Measurements from ENCODE around the gene CNKSR3. TPM values are rescaled to one million over a fixed set of nuclear protein-coding genes. Genes with fewer than 3 reads are reported as not detected.

Gene CNKSR3
- total and polyA plus RNA-seq, 2 of the 8 experiments (the other 6 are each of a cell fraction or from before 2014, with no cell fraction given) = 1.2 to 6.2 TPM

- Histone ChIP-seq H3K79me1 (ENCODE audit: low read depth, low read length) (no peaks in the 10 kb centered on the region), H2AFZ (ENCODE audit: low read length) (no peak overlapping the region), H3K27me3 (replicated peaks in 1 of 4; ENCODE audit: control insufficient read depth in 3 of 4, extremely low read depth in 1 of 4, insufficient read depth in 3 of 4, low read length in 3 of 4) (no peaks in the 10 kb centered on the region), H3K36me3 (ENCODE audit: control insufficient read depth in 2 of 4, insufficient read depth in 4 of 4, low read length in 3 of 4) (no peaks in the 10 kb centered on the region), H2BK120ac (replicated peaks; ENCODE audit: low read depth, low read length) (no peak overlapping the region), H4K91ac (replicated peaks; ENCODE audit: insufficient read length, low read length) (no peak overlapping the region), H3K9ac (replicated peaks in 1 of 4; ENCODE audit: extremely low read depth in 1 of 4, low read depth in 3 of 4, low read length in 3 of 4) (no peak overlapping the region), H3K4me1 (replicated peaks in 1 of 4; ENCODE audit: control insufficient read depth in 3 of 4, insufficient read depth in 4 of 4, low read length in 3 of 4) (peaks cover 0 to 4% (median 1%) of the 10 kb centered on the region in 4 experiments; a peak in 2 of 7 replicates), H2AK5ac (ENCODE audit: low read depth, low read length) (no peak overlapping the region), H2BK12ac (ENCODE audit: low read depth, low read length) (no peak overlapping the region), H3K4ac (replicated peaks; ENCODE audit: insufficient read length, low read depth, low read length) (no peak overlapping the region), H3K9me3 (ENCODE audit: insufficient read depth in 2 of 2, low read depth in 1 of 2, low read length in 1 of 2) (no peaks in the 10 kb centered on the region), H3K79me2 (ENCODE audit: control insufficient read depth in 1 of 2, insufficient read depth in 2 of 2, low read length in 2 of 2) (no peaks in the 10 kb centered on the region), H3K4me2 (ENCODE audit: insufficient read depth in 1 of 2, low read depth in 2 of 2, low read length in 2 of 2) (no peak overlapping the region), H4K5ac (ENCODE audit: insufficient read length, low read depth, low read length) (no peak overlapping the region), H3K14ac (ENCODE audit: insufficient read length) (no peak overlapping the region), H3K27ac (ENCODE audit: low read depth, low read length) (no peak overlapping the region), H3K23ac (ENCODE audit: insufficient read length) (no peak overlapping the region), H2BK15ac (ENCODE audit: low read length) (no peak overlapping the region), H3K4me3 (ENCODE audit: extremely low read depth in 1 of 4, insufficient read depth in 2 of 4, low read depth in 3 of 4, low read length in 4 of 4) (no peak overlapping the region), H4K8ac (ENCODE audit: extremely low read depth, insufficient read depth, low read length) (no peak overlapping the region), H2BK20ac (ENCODE audit: low read length) (no peak overlapping the region), H3K56ac (replicated peaks; ENCODE audit: insufficient read length, low read depth, low read length) (no peak overlapping the region), H2BK5ac (ENCODE audit: low read depth, low read length) (no peak overlapping the region), H4K20me1 (replicated peaks in 1 of 2; ENCODE audit: control insufficient read depth in 1 of 2, insufficient read depth in 2 of 2, low read length in 2 of 2) (no peaks in the 10 kb centered on the region), H3K18ac (ENCODE audit: extremely low read depth, low read length) (no peak overlapping the region), H3K23me2 (ENCODE audit: low read depth, low read length) (no peaks in the 10 kb centered on the region; the same call in 1 of the 2 replicates)
- DNase-seq (ENCODE audit: low read depth in 1 of 2, low spot score in 2 of 2) = no peak
- 88% methylated on average over 7 of the region's 7 CpGs; no CpG with 5 or more reads in 1 of the 2 experiments for WGBS, 2 experiments (ENCODE audit: extremely low coverage in 1 of 2, insufficient coverage in 1 of 2, insufficient read length in 1 of 2, insufficient replicate concordance in 2 of 2, low coverage in 1 of 2, low lambda C conversion rate in 2 of 2, missing lambda C conversion rate in 1 of 2)
- ChIA-PET CTCF (ENCODE audit: partially characterized antibody) (interaction anchor here (0.6 to 1.2 kb wide), 2 partner anchors 19 to 20 kb away, joined by 3 read pairs; no protein-coding TSS in a partner anchor), POLR2A (ENCODE audit: partially characterized antibody) (interaction anchor here (0.6 kb wide), 3 partner anchors 26 to 792 kb away, joined by 3 read pairs; no protein-coding TSS in a partner anchor)
- TF ChIP-seq SUZ12 (IDR thresholded peaks at IDR 0.05; ENCODE audit: low read length) (no peak), ZNF274 (IDR thresholded peaks at IDR 0.05; ENCODE audit: borderline replicate concordance, extremely low read depth, low read length) (no peak), CTBP2 (IDR thresholded peaks at IDR 0.05; ENCODE audit: borderline replicate concordance, insufficient read depth, insufficient read length, low read length) (no peak), CTCF (IDR thresholded peaks at IDR 0.05; ENCODE audit: control extremely low read depth in 1 of 3, insufficient read depth in 1 of 3, low read depth in 1 of 3, low read length in 3 of 3) (no peak)
- TF ChIP-seq, protein P1, sequence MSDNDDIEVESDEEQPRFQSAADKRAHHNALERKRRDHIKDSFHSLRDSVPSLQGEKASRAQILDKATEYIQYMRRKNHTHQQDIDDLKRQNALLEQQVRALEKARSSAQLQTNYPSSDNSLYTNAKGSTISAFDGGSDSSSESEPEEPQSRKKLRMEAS (IDR thresholded peaks at IDR 0.05) = no peak
- FAIRE-seq = no peak
Measured at GRCh38 chr6:154463573-154464419, 46.7 kb downstream of the CNKSR3 start.
